WTC11 (cell line): Measurements from ENCODE around the gene SIGLEC15. TPM values are rescaled to one million over a fixed set of nuclear protein-coding genes. Genes with fewer than 3 reads are reported as not detected.
A peak's percentile ranks its signal among the peaks of the same experiment; 100 is the strongest.

Experiments
- ATAC-seq: fragments of 200-7000 bp; cut with Tn5 transposase; 2 replicates; pipeline ENCODE4 v1.10.0; 2021; ENCODE audit warnings: mild to moderate bottlenecking, moderate library complexity
- CTCF ChIA-PET: fragments of 300-600 bp; sonication (Branson Sonifier 250); formaldehyde crosslinking; loops from one replicate; lab custom pipeline; 2021; ENCODE audit warnings: antibody characterized with exemption; lab: Charles Lee
- POLR2A ChIA-PET: fragments of 350-600 bp; sonication (Branson Sonifier 250); formaldehyde crosslinking; loops from one replicate; lab custom pipeline; 2021; ENCODE audit warnings: antibody characterized with exemption; lab: Charles Lee
- DNase-seq: peaks from one replicate; pipeline ENCODE4 v3.0.0; 2021; ENCODE audit warnings: low spot score
- H3K27ac Mint-ChIP-seq: 2 replicates; pipeline ENCODE4 v1.8.0; 2021; ENCODE audit warnings: mixed read lengths
- H3K27me3 Mint-ChIP-seq: 2 replicates; pipeline ENCODE4 v1.8.0; 2021; ENCODE audit warnings: low read depth, mild to moderate bottlenecking, moderate library complexity, mixed read lengths
- H3K36me3 Mint-ChIP-seq: 2 replicates; pipeline ENCODE4 v1.8.0; 2021; ENCODE audit warnings: mixed read lengths
- H3K4me1 Mint-ChIP-seq: 2 replicates; pipeline ENCODE4 v1.8.0; 2022; ENCODE audit warnings: mixed read lengths
- H3K4me3 Mint-ChIP-seq: 2 replicates; pipeline ENCODE4 v1.8.0; 2021; ENCODE audit warnings: mild to moderate bottlenecking, moderate library complexity, mixed read lengths
- H3K9me3 Mint-ChIP-seq: 2 replicates; pipeline ENCODE4 v1.8.0; 2021; ENCODE audit warnings: mixed read lengths
- AFF4 ChIP-seq: sonication (generic); formaldehyde crosslinking; IDR thresholded peaks from 2 replicates; pipeline ENCODE4 v1.8.1; 2023; ENCODE audit warnings: mild to moderate bottlenecking, missing genetic modification reagents, borderline replicate concordance
- ATF2 ChIP-seq: sonication (generic); formaldehyde crosslinking; IDR thresholded peaks from 2 replicates; pipeline ENCODE4 v1.8.1; 2022; ENCODE audit warnings: low read depth, missing genetic modification reagents, borderline replicate concordance
- CTCF ChIP-seq: fragments of 200-600 bp; IDR thresholded peaks from 2 replicates; pipeline ENCODE4 v1.8.0; 2022; ENCODE audit warnings: antibody characterized with exemption
- EMX1 ChIP-seq: fragments of 250-450 bp; sonication (Bioruptor Pico); IDR thresholded peaks from 2 replicates; pipeline ENCODE4 v1.8.0; 2021; ENCODE audit warnings: mild to moderate bottlenecking
- FOXK1 ChIP-seq: sonication (generic); formaldehyde crosslinking; IDR thresholded peaks from 2 replicates; pipeline ENCODE4 v1.8.0; 2022; ENCODE audit warnings: mild to moderate bottlenecking, moderate library complexity, missing genetic modification reagents
- GABPB1 ChIP-seq: sonication (generic); formaldehyde crosslinking; IDR thresholded peaks from 2 replicates; pipeline ENCODE4 v1.8.1; 2023; ENCODE audit warnings: mild to moderate bottlenecking, missing genetic modification reagents
- GTF2I ChIP-seq: fragments of 250-450 bp; sonication (Bioruptor Pico); conservative IDR thresholded peaks from 2 replicates; pipeline ENCODE4 v1.4.0; 2021; ENCODE audit warnings: mild to moderate bottlenecking
- HMGA2 ChIP-seq: fragments of 250-450 bp; sonication (Bioruptor Pico); IDR thresholded peaks from 2 replicates; pipeline ENCODE4 v1.4.0; 2021; ENCODE audit warnings: mild to moderate bottlenecking, moderate library complexity
- NR3C1 ChIP-seq: sonication (generic); formaldehyde crosslinking; conservative IDR thresholded peaks from 2 replicates; pipeline ENCODE4 v1.8.1; 2023; ENCODE audit warnings: low read depth, mild to moderate bottlenecking, missing genetic modification reagents
- RELA ChIP-seq: sonication (generic); formaldehyde crosslinking; IDR thresholded peaks from 2 replicates; pipeline ENCODE4 v1.8.1; 2022; ENCODE audit warnings: missing genetic modification reagents, mild to moderate bottlenecking, borderline replicate concordance
- TCF7 ChIP-seq: sonication (generic); formaldehyde crosslinking; IDR thresholded peaks from 2 replicates; pipeline ENCODE4 v1.8.0; 2022; ENCODE audit warnings: mild to moderate bottlenecking, low read depth, missing genetic modification reagents, moderate library complexity
- TEAD4 ChIP-seq: sonication (generic); formaldehyde crosslinking; IDR thresholded peaks from 2 replicates; pipeline ENCODE4 v1.8.0; 2022; ENCODE audit warnings: mild to moderate bottlenecking, missing genetic modification reagents
- ZNF232 ChIP-seq: sonication (generic); formaldehyde crosslinking; IDR thresholded peaks from 2 replicates; pipeline ENCODE4 v1.8.0; 2022; ENCODE audit warnings: mild to moderate bottlenecking, missing genetic modification reagents
- ZNF425 ChIP-seq: fragments of 250-450 bp; sonication (Bioruptor Pico); conservative IDR thresholded peaks from 2 replicates; pipeline ENCODE4 v1.9.0; 2021; ENCODE audit warnings: mild to moderate bottlenecking
- total RNA-seq: library from RNA; stranded (reverse); gene quantifications from 3 replicates; pipeline ENCODE4 v1.2.3, GENCODE V29; 2021
- TF ChIP-seq, protein P1 (sequence below): sonication (generic); formaldehyde crosslinking; IDR thresholded peaks from 2 replicates; pipeline ENCODE4 v1.8.1; 2022; ENCODE audit warnings: mild to moderate bottlenecking, missing genetic modification reagents, moderate library complexity, borderline replicate concordance
- TF ChIP-seq, protein P2 (sequence below): sonication (generic); formaldehyde crosslinking; IDR thresholded peaks from 2 replicates; pipeline ENCODE4 v1.8.1; 2023; ENCODE audit warnings: mild to moderate bottlenecking, missing genetic modification reagents
- TF ChIP-seq, protein P3 (sequence below): sonication (generic); formaldehyde crosslinking; conservative IDR thresholded peaks from 2 replicates; pipeline ENCODE4 v1.8.1; 2023; ENCODE audit warnings: mild to moderate bottlenecking, low read depth, missing genetic modification reagents, moderate library complexity

The SIGLEC15 gene
- total RNA-seq, 1 experiment from 2014 or later: not detected

- ATAC-seq: peak; percentile 92
- no peaks in the 10 kb centered on the region for H3K36me3 Mint-ChIP-seq
- peak overlapping the region; percentile 88 for H3K27ac Mint-ChIP-seq
- TF ChIP-seq TEAD4 (CRISPR knock-in tag) (peak; percentile 36; the same call in 1 of the 2 replicates), TCF7 (CRISPR knock-in tag) (no peak), ZNF425 (CRISPR knock-in tag) (no peak)
- H3K9me3 Mint-ChIP-seq: 0 out of 2 replicates have a peak, but pooled peaks cover 3% of the 10 kb centered on the region
- ChIA-PET CTCF (no interaction called here), POLR2A (no interaction called here)
- peaks cover 3% of the 10 kb centered on the region; the same call in 1 of the 2 replicates for H3K27me3 Mint-ChIP-seq
- H3K4me3 Mint-ChIP-seq: no peak overlapping the region
- H3K4me1 Mint-ChIP-seq: peaks cover 19% of the 10 kb centered on the region
- no peak for DNase-seq
Measured at GRCh38 chr18:45783097-45784075, 42.1 kb upstream of the SIGLEC15 start.

DNA sequence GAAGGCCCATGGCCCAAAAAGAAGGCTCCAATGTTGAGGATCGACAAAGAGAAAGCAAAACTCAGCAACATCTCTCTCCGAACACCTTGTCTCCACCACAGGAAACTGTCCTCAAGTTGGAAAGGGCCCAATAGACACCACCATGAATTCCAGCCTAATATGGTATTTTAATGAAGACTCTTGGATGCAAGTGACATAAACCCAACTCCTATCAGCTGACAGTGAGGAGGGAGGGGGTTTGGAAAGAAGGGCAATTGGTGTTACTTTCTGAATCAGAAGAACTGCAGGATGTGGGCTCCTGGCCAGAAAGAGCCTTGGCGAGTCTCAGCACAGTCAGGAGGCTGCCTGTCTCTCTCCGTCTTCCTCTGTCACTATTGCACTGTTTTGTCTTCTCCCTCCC, 40.3 kb upstream of the SIGLEC15 start:
- Mint-ChIP-seq H3K4me3 (no peak overlapping the region), H3K36me3 (no peaks in the 10 kb centered on the region), H3K27me3 (no peaks in the 10 kb centered on the region; the same call in 1 of the 2 replicates), H3K4me1 (peaks cover 19% of the 10 kb centered on the region), H3K9me3 (0 out of 2 replicates have a peak, but pooled peaks cover 5% of the 10 kb centered on the region), H3K27ac (no peak overlapping the region; the same call in 1 of the 2 replicates)
- TF ChIP-seq ATF2 (CRISPR knock-in tag): no peak
- no peak for TF ChIP-seq NR3C1
- no peak for TF ChIP-seq GABPB1 (CRISPR knock-in tag)
- no peak for TF ChIP-seq GTF2I (CRISPR knock-in tag)
- TF ChIP-seq RELA (CRISPR knock-in tag): no peak
- TF ChIP-seq, protein P1, sequence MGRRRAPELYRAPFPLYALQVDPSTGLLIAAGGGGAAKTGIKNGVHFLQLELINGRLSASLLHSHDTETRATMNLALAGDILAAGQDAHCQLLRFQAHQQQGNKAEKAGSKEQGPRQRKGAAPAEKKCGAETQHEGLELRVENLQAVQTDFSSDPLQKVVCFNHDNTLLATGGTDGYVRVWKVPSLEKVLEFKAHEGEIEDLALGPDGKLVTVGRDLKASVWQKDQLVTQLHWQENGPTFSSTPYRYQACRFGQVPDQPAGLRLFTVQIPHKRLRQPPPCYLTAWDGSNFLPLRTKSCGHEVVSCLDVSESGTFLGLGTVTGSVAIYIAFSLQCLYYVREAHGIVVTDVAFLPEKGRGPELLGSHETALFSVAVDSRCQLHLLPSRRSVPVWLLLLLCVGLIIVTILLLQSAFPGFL (CRISPR knock-in tag): no peak
- no peak for TF ChIP-seq FOXK1
- TF ChIP-seq CTCF: no peak
- no peak for TF ChIP-seq ZNF232 (CRISPR knock-in tag)
- no peak for TF ChIP-seq EMX1
- TF ChIP-seq AFF4: no peak
- TF ChIP-seq, protein P2, sequence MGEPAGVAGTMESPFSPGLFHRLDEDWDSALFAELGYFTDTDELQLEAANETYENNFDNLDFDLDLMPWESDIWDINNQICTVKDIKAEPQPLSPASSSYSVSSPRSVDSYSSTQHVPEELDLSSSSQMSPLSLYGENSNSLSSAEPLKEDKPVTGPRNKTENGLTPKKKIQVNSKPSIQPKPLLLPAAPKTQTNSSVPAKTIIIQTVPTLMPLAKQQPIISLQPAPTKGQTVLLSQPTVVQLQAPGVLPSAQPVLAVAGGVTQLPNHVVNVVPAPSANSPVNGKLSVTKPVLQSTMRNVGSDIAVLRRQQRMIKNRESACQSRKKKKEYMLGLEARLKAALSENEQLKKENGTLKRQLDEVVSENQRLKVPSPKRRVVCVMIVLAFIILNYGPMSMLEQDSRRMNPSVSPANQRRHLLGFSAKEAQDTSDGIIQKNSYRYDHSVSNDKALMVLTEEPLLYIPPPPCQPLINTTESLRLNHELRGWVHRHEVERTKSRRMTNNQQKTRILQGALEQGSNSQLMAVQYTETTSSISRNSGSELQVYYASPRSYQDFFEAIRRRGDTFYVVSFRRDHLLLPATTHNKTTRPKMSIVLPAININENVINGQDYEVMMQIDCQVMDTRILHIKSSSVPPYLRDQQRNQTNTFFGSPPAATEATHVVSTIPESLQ (CRISPR knock-in tag): no peak
- TF ChIP-seq, protein P3, sequence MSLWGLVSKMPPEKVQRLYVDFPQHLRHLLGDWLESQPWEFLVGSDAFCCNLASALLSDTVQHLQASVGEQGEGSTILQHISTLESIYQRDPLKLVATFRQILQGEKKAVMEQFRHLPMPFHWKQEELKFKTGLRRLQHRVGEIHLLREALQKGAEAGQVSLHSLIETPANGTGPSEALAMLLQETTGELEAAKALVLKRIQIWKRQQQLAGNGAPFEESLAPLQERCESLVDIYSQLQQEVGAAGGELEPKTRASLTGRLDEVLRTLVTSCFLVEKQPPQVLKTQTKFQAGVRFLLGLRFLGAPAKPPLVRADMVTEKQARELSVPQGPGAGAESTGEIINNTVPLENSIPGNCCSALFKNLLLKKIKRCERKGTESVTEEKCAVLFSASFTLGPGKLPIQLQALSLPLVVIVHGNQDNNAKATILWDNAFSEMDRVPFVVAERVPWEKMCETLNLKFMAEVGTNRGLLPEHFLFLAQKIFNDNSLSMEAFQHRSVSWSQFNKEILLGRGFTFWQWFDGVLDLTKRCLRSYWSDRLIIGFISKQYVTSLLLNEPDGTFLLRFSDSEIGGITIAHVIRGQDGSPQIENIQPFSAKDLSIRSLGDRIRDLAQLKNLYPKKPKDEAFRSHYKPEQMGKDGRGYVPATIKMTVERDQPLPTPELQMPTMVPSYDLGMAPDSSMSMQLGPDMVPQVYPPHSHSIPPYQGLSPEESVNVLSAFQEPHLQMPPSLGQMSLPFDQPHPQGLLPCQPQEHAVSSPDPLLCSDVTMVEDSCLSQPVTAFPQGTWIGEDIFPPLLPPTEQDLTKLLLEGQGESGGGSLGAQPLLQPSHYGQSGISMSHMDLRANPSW: no peak
- TF ChIP-seq HMGA2 (CRISPR knock-in tag): no peak
- ChIA-PET CTCF (interaction anchor here (0.8 kb wide), 1 partner anchor 22 kb away, joined by 4 read pairs; no protein-coding TSS in a partner anchor), POLR2A (no interaction called here)
- ATAC-seq (no peak), DNase-seq (no peak)
